ENCODE results near the gene GPHN.

DNA sequence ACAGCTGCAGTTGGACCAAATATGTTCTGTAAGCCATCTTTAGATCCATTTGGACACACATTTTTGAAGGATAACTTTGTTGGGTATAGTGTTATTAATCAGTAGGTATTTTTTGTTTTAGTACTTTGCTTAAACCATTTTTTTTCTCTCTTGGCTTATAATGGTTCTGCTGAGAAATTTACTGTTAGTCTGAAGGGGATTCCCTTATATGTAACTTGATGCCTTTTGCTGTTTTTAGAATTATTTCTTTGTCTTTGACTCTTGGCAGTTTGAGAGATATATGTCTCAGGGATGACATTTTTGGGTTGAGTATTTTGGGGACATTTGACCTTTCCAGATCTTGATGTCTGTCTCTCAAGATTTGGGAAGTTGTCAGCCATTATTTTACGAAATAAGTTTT, 169.8 kb downstream of the GPHN start:
- TF ChIP-seq, protein P1, sequence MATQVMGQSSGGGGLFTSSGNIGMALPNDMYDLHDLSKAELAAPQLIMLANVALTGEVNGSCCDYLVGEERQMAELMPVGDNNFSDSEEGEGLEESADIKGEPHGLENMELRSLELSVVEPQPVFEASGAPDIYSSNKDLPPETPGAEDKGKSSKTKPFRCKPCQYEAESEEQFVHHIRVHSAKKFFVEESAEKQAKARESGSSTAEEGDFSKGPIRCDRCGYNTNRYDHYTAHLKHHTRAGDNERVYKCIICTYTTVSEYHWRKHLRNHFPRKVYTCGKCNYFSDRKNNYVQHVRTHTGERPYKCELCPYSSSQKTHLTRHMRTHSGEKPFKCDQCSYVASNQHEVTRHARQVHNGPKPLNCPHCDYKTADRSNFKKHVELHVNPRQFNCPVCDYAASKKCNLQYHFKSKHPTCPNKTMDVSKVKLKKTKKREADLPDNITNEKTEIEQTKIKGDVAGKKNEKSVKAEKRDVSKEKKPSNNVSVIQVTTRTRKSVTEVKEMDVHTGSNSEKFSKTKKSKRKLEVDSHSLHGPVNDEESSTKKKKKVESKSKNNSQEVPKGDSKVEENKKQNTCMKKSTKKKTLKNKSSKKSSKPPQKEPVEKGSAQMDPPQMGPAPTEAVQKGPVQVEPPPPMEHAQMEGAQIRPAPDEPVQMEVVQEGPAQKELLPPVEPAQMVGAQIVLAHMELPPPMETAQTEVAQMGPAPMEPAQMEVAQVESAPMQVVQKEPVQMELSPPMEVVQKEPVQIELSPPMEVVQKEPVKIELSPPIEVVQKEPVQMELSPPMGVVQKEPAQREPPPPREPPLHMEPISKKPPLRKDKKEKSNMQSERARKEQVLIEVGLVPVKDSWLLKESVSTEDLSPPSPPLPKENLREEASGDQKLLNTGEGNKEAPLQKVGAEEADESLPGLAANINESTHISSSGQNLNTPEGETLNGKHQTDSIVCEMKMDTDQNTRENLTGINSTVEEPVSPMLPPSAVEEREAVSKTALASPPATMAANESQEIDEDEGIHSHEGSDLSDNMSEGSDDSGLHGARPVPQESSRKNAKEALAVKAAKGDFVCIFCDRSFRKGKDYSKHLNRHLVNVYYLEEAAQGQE (IDR thresholded peaks at IDR 0.05): no peak
- TF ChIP-seq POLR2AphosphoS2 (conservative IDR thresholded peaks at IDR 0.05; ENCODE audit: low read length) (no peak), EHMT2 (IDR thresholded peaks at IDR 0.05; ENCODE audit: low read depth) (no peak), CTCF (IDR thresholded peaks at IDR 0.05) (no peak), POLR2A (IDR thresholded peaks at IDR 0.05; ENCODE audit: low read length) (no peak), KDM5A (IDR thresholded peaks at IDR 0.05) (no peak), CEBPB (IDR thresholded peaks at IDR 0.05) (no peak), EP300 (IDR thresholded peaks at IDR 0.05) (no peak), JUNB (IDR thresholded peaks at IDR 0.05) (no peak), ESRRA (IDR thresholded peaks at IDR 0.05; ENCODE audit: borderline replicate concordance, low read length) (no peak), CHD2 (IDR thresholded peaks at IDR 0.05; ENCODE audit: low read length, partially characterized antibody) (no peak), SMC3 (IDR thresholded peaks at IDR 0.05) (no peak)
- TF ChIP-seq, protein P2, sequence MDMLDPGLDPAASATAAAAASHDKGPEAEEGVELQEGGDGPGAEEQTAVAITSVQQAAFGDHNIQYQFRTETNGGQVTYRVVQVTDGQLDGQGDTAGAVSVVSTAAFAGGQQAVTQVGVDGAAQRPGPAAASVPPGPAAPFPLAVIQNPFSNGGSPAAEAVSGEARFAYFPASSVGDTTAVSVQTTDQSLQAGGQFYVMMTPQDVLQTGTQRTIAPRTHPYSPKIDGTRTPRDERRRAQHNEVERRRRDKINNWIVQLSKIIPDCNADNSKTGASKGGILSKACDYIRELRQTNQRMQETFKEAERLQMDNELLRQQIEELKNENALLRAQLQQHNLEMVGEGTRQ (IDR thresholded peaks at IDR 0.05): no peak

Data from A549 (cell line).